PFSK-1 (cell line): ENCODE measurements around the gene DAAM1.

Source experiments
- FOXP2 ChIP-seq: optimal IDR thresholded peaks from 2 replicates; pipeline ENCODE3; 2011; ENCODE audit warnings: borderline replicate concordance, control low read depth, inconsistent platforms; ENCODE audit not compliant: insufficient read depth; ENCODE audit errors: extremely low read length, extremely low read depth
- POLR2AphosphoS5 ChIP-seq: IDR thresholded peaks from 2 replicates; pipeline ENCODE4 v1.6.1; 2012; ENCODE audit warnings: low read depth, mild to moderate bottlenecking, control low read depth, low read length, moderate library complexity
- REST ChIP-seq, 2 experiments: IDR thresholded peaks; 2 replicates each; pipeline versions ENCODE4 v1.6.1 to v1.8.0; 2011 to 2012; ENCODE audit warnings: low read depth in 2 of 2, low read length in 2 of 2, control low read depth in 1 of 2, inconsistent platforms in 1 of 2, mild to moderate bottlenecking in 1 of 2, moderate library complexity in 1 of 2; ENCODE audit not compliant: insufficient read depth in 1 of 2
- SIN3A ChIP-seq: IDR thresholded peaks from 2 replicates; pipeline ENCODE4 v1.6.1; 2012; ENCODE audit warnings: mild to moderate bottlenecking, low read length, moderate library complexity, borderline replicate concordance; ENCODE audit not compliant: insufficient read depth
- TAF1 ChIP-seq: IDR thresholded peaks from 2 replicates; pipeline ENCODE4 v1.6.1; 2012; ENCODE audit warnings: low read length, control low read depth, borderline replicate concordance; ENCODE audit not compliant: insufficient read depth

The DAAM1 gene

GRCh38 chr14:59377991-59378601 lies 189.6 kb downstream of the DAAM1 start:
- TF ChIP-seq POLR2AphosphoS5 (no peak), SIN3A (no peak), FOXP2 (no peak), TAF1 (no peak), REST (IDR thresholded peaks at IDR 0.05; ENCODE audit: insufficient read depth in 1 of 2, low read depth in 2 of 2, low read length in 2 of 2) (no peak)

GRCh38 chr14:59389936-59390335 lies 201.5 kb downstream of the DAAM1 start:
- no peak for TF ChIP-seq REST (IDR thresholded peaks at IDR 0.05; ENCODE audit: insufficient read depth in 1 of 2, low read depth in 2 of 2, low read length in 2 of 2)
- TF ChIP-seq POLR2AphosphoS5 = no peak
- no peak for TF ChIP-seq SIN3A
- TF ChIP-seq FOXP2 = no peak
- TF ChIP-seq TAF1 = no peak

- TF ChIP-seq TAF1 (no peak), POLR2AphosphoS5 (no peak), SIN3A (no peak), FOXP2 (no peak), REST (IDR thresholded peaks at IDR 0.05; ENCODE audit: insufficient read depth in 1 of 2, low read depth in 2 of 2, low read length in 2 of 2) (no peak)
Measured at GRCh38 chr14:59391388-59391787, 202.9 kb downstream of the DAAM1 start.

- TF ChIP-seq POLR2AphosphoS5 = no peak
- no peak for TF ChIP-seq SIN3A
- no peak for TF ChIP-seq FOXP2
- TF ChIP-seq TAF1 = no peak
- TF ChIP-seq REST (IDR thresholded peaks at IDR 0.05; ENCODE audit: insufficient read depth in 1 of 2, low read depth in 2 of 2, low read length in 2 of 2) = no peak
Measured at GRCh38 chr14:59394268-59394667, 205.8 kb downstream of the DAAM1 start.
